ENCODE results near the gene XRN1. TPM values are rescaled to one million over a fixed set of nuclear protein-coding genes. Genes with fewer than 3 reads are reported as not detected.
"Not testable (repeated sequence)": the region's sequence is repeated elsewhere in the genome, so short reads cannot be mapped to it uniquely, and the experiment has no call there.

XRN1 gene
- total RNA-seq, 4 donors from 2014 or later: 32.2 to 89.6 (median 36.6) TPM

GRCh38 chr3:142318331-142318730, 129.5 kb downstream of the XRN1 start:
- Histone ChIP-seq H3K9me3 (no peaks in the 10 kb centered on the region), H3K36me3 (peaks cover 47% of the 10 kb centered on the region), H3K4me3 (no peak overlapping the region), H3K4me1 (no peaks in the 10 kb centered on the region), H3K27me3 (no peaks in the 10 kb centered on the region), H3K27ac (no peak overlapping the region)
- no peak for DNase-seq (ENCODE audit: low spot score in 2 of 2)
- TF ChIP-seq CTCF (IDR thresholded peaks at IDR 0.05) (no peak), POLR2AphosphoS5 (IDR thresholded peaks at IDR 0.05) (no peak), EP300 (IDR thresholded peaks at IDR 0.05) (no peak)

GRCh38 chr3:142315978-142316388, 131.9 kb downstream of the XRN1 start:
- not testable (repeated sequence) for H3K27ac ChIP-seq; H3K4me1 ChIP-seq; H3K9me3 ChIP-seq; H3K27me3 ChIP-seq; H3K4me3 ChIP-seq; DNase-seq (ENCODE audit: low spot score in 2 of 2)
- peaks cover 55% of the 10 kb centered on the region for H3K36me3 ChIP-seq
- WGBS: 90% methylated on average over 2 of the region's 2 CpGs

GRCh38 chr3:142315083-142315482, 132.8 kb downstream of the XRN1 start:
- no peak for DNase-seq (ENCODE audit: low spot score in 2 of 2)
- Histone ChIP-seq H3K27ac (no peak overlapping the region), H3K9me3 (no peaks in the 10 kb centered on the region), H3K27me3 (no peaks in the 10 kb centered on the region), H3K36me3 (peaks cover 64% of the 10 kb centered on the region), H3K4me1 (no peaks in the 10 kb centered on the region), H3K4me3 (no peak overlapping the region)
- TF ChIP-seq EP300 (IDR thresholded peaks at IDR 0.05): no peak
- no peak for TF ChIP-seq POLR2AphosphoS5 (IDR thresholded peaks at IDR 0.05)
- TF ChIP-seq CTCF (IDR thresholded peaks at IDR 0.05): no peak
- no peak for TF ChIP-seq POLR2A (IDR thresholded peaks at IDR 0.05)

- H3K27ac ChIP-seq: no peak overlapping the region
- 93% methylated on average over 1 of the region's 1 CpG for WGBS
- H3K36me3 ChIP-seq: peaks cover 50% of the 10 kb centered on the region
- no peak for DNase-seq (ENCODE audit: low spot score in 2 of 2)
- no peak overlapping the region for H3K4me3 ChIP-seq
- no peaks in the 10 kb centered on the region for H3K9me3 ChIP-seq
- H3K4me1 ChIP-seq: no peaks in the 10 kb centered on the region
- TF ChIP-seq POLR2AphosphoS5 (IDR thresholded peaks at IDR 0.05) (no peak), EP300 (IDR thresholded peaks at IDR 0.05) (no peak), CTCF (IDR thresholded peaks at IDR 0.05) (no peak), POLR2A (IDR thresholded peaks at IDR 0.05) (no peak)
- no peaks in the 10 kb centered on the region for H3K27me3 ChIP-seq
Measured at GRCh38 chr3:142310439-142310838, 137.4 kb downstream of the XRN1 start.

GRCh38 chr3:142302847-142303246, 145.0 kb downstream of the XRN1 start:
- H3K27ac ChIP-seq; H3K4me3 ChIP-seq; H3K4me1 ChIP-seq; DNase-seq (ENCODE audit: low spot score in 2 of 2); H3K36me3 ChIP-seq; H3K9me3 ChIP-seq; H3K27me3 ChIP-seq: not testable (repeated sequence)
- 89% methylated on average over 3 of the region's 3 CpGs for WGBS

GRCh38 chr3:142298626-142299025, 149.2 kb downstream of the XRN1 start:
- 88% methylated on average over 2 of the region's 2 CpGs for WGBS

More at GRCh38 chr3:142298626-142299025, 149.2 kb downstream of the XRN1 start:
- Histone ChIP-seq H3K27ac (no peak overlapping the region), H3K4me1 (no peaks in the 10 kb centered on the region), H3K9me3 (peaks cover 4% of the 10 kb centered on the region), H3K27me3 (no peaks in the 10 kb centered on the region), H3K36me3 (no peaks in the 10 kb centered on the region), H3K4me3 (no peak overlapping the region)
- no peak for DNase-seq (ENCODE audit: low spot score in 2 of 2)
- no peak for TF ChIP-seq POLR2AphosphoS5 (IDR thresholded peaks at IDR 0.05)
- no peak for TF ChIP-seq POLR2A (IDR thresholded peaks at IDR 0.05)
- TF ChIP-seq CTCF (IDR thresholded peaks at IDR 0.05): no peak
- TF ChIP-seq EP300 (IDR thresholded peaks at IDR 0.05): no peak
